ENCODE data around the gene ITGA6.

- TF ChIP-seq POLR2A (IDR thresholded peaks at IDR 0.05; ENCODE audit: low read depth, low read length), result no peak
- no peak for TF ChIP-seq POLR2AphosphoS5 (IDR thresholded peaks at IDR 0.05; ENCODE audit: low read depth, low read length)
Measured at GRCh38 chr2:172415157-172415864, 12.1 kb upstream of the ITGA6 start.

All from GM12892 (cell line).